GM21381 (cell line): ENCODE measurements around the gene GPR89A.
"Not testable (repeated sequence)": the region's sequence is repeated elsewhere in the genome, so short reads cannot be mapped to it uniquely, and the experiment has no call there.

Experiments used
- ATAC-seq: cut with Tn5 transposase; IDR thresholded peaks from one replicate; pipeline ENCODE4 v1.9.1; 2021; ENCODE audit warnings: mild to moderate bottlenecking, moderate library complexity; ENCODE audit not compliant: unreplicated experiment

GPR89A gene

DNA sequence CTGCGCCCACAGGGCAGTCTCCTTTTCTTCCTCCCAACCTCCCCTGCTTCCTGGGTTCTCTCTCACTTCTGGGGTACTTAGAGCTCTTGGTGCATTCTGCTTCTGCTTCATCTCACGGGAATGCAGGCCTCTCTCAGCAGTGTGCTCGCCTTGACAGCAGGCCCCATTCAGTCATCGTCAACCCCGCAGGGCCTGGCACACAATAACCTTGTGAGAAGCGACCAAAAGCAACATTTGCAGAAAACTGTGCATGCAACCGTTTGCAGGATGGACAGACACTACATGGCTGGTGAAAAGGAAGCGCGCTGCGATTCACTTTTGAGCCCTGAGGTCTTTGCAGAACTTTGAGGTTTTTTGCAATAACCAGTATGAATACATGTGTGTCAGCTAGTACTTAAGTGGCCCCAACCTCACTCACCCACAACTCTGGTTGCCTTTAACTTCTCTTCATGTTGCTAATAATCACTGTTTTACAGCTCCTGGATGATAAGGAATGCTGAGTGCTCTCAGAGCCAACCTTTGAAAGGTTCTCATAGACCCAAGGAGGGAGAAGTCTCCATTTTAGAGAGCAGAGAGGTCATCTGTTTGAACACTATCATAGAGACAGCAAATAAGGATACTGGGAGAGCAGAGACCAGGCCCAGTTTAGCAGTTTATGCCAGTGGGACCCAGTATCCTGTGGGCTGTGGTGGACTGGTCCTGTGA lies 109.0 kb downstream of the GPR89A start:
- ATAC-seq = no peak

DNA sequence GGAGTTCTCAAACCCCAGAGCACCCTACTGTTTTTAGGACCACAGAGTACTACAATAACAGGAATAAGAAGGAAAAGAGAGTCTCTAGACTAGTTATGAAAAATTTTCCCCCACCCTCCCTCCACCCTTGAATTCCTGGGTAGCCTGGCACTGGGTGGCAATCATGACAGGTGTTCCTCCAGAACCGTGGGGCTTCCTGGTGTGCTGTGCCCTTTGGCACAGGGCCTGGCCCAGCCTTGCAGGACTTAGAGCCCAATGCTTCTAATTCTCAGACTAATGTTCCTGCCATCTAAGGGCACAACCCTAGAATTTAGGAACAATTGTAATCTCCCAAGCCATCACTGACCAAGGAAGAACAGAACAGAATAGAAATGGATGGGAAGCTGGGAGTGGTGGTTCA lies 110.0 kb downstream of the GPR89A start:
- no peak for ATAC-seq

DNA sequence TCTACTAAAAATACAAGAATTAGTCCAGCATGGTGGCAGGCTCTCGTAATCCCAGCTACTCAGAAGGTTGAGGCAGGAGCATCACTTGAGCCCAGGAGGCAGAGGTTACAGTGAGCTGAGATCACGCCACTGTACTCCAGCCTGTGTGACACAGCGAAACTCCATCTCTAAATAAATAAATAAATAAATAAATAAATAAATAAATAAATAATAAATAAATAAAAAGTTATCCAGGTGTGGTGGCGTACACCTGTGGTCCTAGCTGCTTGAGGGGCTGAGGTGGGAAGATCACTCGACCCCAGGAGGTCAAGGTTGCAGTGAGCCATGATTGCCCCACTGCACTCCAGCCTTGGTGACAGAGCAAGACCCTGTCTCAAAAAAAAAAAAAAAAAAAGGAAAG lies 110.7 kb downstream of the GPR89A start:
- not testable (repeated sequence) for ATAC-seq

DNA sequence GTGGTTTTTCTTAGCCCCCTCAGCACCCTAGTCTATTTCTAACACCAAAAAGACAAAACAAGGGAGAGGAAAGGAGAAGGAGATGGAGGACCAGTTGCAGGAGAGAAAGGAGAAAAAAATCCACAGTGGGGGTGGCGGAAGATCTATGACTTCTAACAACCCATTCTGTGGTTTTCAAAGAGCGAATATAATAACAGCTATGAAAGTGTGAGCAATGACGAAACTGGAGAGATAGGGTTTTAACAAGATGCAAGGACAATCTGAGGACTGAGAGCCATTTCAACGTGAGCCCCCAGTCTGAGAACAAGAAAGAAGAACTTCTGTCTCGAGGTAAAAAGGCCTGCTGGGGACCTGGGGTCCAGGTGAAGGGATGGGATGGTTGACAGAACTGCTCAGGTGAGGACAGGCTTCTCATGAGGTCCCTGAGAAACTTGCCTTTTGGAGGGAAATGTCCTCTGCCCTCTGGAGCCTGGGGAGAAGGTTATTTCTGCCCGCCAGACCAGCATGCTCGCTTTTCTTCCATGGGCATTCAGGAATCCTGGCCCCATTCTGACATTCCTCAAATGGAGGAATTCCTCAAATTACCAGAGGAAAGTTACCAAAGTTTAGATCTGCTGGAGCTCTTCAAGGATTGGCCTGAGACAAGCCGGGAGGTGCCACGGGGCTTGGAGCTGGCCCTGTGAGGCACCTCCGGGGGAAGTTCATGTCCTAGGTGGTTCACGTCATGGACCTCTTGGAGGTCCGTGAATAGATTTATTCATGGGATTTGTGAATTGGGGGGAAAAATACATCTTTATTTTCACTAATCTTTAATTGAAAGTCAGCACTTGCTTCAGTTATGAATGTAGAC lies 111.7 kb downstream of the GPR89A start, which contains the start of gene CD160:
TSS of gene CD160 (plus strand) at position 270 of the 850 bp plus-strand sequence. CDS start 8,829 bp downstream, outside the sequence.
- no peak for ATAC-seq
